GM18502 (cell line): Measurements from ENCODE around the gene SH2D5.
"Not testable (repeated sequence)": the region's sequence is repeated elsewhere in the genome, so short reads cannot be mapped to it uniquely, and the experiment has no call there.

Experiments used
- ATAC-seq: cut with Tn5 transposase; IDR thresholded peaks from one replicate; pipeline ENCODE4 v1.9.1; 2021; ENCODE audit warnings: mild to moderate bottlenecking; ENCODE audit not compliant: unreplicated experiment, poor library complexity

SH2D5 gene

DNA sequence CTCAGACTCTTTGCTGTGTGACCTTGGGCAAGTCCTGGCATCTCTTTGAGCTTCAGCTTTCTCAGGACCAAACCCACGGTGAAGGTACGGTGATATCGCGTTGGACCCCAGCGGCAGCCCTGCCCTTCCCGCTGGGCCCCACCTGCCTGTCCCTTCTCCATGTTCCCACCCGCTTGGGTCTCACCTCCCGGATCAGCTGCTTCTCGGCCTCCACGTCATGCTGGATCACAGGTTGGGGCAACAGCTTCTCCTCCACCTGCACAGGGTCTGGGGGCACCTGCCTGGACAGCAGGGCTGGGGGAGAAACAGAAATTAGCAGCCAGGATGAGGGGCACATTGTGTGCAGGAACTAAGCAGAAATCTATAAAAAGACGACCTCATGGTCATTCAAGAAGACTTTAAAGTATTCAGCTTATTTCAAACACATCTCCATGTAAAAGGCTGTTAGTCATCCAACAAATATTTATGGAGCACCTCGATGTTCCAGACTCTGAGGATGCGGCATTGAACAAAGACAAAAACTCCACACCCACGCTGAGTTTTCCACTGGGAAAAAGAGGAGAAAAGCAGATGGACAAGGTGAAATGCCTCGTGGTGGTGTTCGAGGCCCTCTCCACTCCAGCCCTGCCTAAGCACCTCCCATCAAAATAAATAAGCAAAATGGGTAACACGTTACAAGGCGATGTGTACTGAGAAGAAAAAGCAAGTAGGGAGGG lies 34.1 kb downstream of the SH2D5 start:
- ATAC-seq: no peak

DNA sequence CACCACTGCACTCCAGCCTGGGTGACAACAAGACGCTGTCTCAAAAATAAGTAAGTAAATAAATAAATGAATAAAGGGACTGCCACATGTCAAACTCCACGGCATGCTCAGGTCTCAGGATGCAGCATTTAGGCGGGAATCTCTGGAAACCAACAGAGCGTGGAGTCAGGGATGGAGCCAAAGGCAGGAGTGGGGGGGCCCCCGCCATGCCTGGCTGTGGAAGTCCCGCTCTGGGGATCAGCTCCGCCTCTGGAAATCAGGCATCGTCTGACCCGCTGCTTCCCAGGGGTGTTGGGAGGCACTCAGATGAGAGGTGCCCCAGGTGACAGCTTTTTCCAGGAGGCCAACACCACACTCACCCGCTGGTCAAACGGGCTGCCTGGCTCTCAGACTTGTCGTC lies 34.9 kb downstream of the SH2D5 start:
- ATAC-seq: no peak

DNA sequence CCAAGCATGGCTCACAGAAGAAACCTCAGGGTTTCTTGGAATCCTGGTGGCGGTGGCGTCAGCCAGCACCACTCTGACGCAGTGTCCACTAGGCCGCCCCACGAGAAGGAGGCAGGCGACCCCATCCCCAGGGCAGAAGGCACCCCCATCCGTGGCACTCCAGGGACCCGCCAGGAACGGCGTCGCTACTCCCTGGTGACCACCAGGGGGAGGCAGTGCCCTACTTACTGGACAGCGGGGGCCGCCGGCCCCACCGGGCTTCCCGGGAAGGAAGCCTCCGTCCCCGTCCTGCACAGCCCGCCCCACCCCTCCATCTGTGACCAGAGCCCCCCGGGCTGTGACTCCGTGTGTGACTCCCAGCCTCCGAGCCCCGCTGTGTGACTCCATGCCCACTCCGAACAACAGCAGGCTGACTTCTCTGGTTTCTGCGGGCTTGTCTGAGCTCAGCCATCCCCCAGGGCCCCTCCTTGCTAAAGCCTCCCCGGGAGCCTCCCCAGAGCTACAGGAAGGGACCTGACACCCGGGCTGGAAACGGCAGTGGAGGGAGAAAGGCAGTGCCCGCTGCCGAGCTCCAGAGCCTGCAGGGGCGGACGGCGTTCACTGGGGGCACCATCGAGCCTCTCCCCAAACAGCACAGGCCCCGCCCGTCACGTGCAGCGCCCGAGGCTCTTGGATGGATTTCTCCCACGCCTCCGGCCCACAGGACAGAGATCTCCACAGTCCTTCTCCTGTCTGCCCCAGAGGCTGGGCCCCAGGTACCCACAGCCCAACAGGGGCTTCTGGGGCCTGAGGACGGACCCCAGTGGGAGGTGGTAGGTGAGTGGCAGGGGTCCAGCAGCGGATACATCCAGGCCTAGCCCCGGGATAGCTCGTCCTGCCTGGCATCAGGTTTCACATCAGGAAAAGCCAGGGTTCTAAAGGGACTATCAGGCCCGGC lies 35.8 kb downstream of the SH2D5 start:
- peak; percentile 71 for ATAC-seq

DNA sequence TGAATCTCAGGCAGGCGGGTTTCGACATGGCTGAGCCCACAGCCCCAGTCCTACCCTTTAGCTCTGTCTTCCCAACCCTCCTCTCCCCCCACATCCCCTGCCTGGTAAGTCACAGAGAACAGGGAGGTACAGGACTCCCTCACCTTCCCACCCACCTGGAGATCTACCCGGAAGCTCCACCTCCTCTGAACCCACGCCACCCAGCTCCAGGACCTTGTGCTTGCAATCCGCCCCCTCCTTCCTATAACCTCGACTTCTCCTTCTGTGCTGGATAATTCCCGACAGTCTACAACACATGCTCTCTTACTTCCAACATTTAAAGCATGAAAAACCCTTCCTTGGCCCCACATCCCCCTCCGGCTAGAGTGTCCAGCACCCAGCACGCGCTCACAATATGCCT lies 37.0 kb downstream of the SH2D5 start:
- no peak for ATAC-seq

DNA sequence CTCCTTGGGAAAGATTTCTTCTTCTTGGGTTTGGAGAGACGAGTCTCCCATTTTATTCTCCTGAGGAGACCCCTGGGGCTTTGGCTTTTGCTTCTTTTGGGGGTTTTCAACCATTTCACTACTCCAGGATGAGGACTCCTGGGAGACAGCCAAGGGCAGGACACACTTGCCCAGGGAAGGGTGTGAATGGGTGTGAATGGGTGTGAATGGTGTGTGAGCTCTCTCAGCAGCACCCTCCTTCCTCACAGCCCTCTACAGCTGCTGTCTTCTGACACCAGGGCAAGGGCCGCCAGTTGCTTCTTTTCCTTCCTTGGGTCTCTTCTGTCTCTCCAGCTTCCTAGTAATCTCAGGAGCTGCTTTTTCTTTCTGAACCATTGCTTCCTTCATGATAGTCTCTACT lies 38.9 kb downstream of the SH2D5 start:
- ATAC-seq: no peak

DNA sequence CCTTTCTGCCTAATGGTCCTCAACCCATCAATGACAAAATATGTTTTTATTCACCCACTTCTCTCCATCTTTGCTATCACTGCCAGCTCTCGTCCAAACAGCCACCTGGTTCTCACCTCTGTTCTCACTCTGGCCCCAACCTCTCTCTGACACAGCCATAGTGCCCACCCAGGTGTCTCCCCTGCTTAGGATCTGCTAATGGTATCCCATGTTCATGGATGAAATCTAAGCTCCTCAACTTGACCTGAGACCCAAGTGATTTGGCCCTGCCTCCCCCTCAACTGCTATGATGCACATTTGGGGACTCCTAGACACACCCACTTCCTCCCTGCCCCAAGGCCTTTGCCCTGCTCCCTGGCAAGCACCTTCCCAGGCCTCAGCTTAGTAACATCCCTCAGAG lies 40.6 kb downstream of the SH2D5 start:
- no peak for ATAC-seq

DNA sequence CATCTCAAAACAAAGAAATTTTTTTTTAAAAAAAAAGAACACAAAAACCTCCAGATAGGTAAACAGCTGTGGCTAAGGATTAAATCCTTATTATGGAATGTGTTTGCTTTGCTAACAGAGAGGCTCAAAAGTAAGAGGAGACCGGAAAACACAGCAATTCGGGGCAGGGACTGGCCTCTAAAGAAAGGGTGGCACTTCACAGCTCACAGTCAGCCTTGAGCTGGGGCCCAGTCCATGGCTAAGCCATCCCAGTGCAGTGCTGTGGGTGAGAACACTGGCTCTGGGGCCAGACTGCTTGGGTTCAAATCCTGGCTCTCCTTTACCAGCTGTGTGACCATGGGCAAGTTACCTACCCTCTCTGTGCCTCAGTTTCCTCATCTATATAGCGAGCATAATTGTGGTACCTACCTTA lies 42.9 kb downstream of the SH2D5 start:
- ATAC-seq: no peak

DNA sequence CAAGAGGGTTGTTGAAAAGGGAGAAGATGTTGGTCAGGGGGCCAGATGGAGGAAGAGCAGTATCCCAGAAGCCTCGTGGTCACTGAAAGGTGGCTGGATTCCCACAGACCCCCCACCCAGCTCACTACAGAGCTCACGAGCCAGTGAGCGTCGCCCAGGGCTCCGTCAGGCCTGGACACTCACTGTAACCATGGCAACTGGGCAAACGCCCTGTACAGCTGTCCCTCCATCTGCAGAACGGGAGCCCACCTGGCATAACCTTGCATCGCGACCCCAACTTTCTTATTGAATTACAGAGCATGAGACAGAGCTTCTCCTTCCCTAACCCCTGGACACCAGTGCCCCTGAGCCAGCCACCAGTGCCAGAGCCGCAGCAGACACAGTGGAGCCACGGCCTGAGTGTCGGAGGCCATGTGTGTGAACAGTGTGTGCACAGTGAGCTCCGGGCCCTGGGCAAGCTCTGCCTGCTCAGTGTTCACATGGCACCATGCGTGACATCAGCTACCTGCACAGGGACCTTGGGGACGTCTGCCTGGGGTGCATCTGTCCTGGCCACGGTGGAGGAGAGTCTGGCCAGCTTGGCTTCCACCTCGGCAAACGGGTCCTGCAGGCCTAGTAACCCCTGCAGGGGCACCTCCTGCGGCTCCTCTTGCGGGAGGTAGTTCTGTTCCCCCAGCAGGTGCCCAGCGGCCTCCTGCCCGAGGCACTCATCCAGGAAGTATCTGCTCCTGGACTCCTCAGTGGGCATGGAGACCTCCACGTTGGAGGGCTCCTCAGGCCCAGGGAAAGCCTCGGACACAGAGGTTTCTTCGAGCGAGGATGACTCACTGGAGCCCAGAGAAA lies 45.4 kb downstream of the SH2D5 start:
- no peak for ATAC-seq

DNA sequence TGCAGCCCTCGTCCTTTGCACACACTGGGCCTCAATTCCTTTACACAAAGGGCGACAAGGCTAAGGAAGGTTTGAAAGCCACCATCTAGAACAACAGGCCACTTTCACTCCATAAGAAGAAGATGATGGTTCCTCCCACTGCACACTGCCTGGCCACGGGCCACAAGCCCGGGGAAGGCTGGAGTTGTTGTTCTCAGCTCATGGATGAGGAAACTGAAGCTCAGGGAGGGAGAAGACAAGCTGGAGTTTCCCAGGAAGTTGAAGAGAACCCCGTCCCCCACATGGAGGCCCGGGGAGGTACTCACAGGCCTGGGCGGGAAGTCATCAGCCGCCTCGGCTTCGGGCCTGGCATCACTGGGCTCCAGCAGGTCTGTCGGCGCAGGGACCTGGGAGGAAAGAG lies 46.8 kb downstream of the SH2D5 start:
- ATAC-seq: no peak

DNA sequence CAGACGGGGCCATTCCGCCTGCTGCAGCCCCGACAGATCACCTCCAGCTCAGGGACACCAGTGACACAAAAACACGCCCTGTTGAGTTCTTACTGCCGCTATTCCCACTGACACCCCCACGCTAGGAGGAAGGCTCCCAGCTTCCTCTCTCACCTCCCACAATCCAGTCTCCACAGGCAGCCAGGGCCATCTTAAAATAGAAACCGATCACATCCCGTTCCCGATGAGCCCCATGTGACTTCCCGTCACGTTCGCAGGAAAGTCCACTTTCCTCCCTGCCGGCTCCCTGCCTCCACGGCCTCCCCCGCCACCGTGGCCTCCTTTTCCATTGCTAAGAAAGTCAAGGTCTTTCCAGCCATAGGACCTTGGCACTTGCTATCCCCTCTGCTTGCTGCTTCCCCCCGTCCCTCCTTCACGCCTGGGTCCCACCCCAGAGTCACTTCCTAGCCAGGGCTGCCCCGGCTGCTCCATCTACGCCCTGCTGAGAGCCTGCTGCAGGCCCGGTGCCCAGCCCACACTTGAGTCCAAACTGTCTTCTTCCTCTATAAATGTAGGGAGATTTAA lies 47.3 kb downstream of the SH2D5 start:
- ATAC-seq: no peak

DNA sequence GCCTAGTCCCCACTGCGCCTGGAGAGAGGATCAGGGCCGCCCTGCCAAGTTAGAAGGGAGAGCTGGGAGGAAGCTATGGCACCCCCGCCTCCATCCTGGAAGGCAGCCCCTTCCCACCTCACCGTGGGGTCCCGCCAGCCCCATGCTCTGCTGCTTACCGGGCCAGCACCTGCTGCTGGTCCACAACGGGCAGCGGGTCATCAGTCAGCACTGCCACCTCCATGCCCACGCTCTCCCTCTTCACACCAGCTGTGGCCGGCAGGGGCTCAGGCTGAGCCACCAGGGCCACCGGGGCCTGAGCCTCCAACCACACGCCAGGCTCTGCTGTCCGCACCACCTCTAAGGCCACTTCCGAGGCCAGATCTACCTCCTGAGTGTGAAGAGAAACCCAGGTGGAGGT lies 47.9 kb downstream of the SH2D5 start:
- no peak for ATAC-seq

DNA sequence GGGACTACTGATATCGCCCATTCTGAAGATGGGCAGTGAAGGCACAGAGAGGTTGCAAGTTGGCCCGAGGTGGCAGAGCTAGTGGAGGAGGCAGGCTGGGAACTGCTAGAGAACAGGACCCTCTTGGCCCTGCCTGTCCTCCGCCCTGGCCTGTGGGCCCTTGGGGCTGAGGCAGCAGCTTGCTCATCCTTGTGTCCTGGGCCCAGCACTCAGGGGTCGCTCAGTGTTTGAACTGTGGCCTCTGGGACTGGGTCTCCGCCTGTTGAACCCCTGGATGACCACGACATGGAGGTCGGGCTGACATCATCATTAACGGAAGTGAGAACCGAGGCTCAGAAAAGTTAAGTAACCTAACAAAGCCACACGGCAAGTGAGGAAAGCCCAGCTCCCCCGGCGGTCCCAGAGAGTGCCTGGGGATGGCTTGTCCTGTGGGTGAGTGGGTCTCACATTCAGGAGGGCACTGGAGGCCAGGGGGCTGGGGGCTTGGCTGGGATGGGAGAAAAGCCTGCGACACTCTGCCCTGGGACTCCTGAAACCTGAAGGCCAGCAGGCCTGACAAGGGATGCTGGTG lies 48.4 kb downstream of the SH2D5 start:
- no peak for ATAC-seq

DNA sequence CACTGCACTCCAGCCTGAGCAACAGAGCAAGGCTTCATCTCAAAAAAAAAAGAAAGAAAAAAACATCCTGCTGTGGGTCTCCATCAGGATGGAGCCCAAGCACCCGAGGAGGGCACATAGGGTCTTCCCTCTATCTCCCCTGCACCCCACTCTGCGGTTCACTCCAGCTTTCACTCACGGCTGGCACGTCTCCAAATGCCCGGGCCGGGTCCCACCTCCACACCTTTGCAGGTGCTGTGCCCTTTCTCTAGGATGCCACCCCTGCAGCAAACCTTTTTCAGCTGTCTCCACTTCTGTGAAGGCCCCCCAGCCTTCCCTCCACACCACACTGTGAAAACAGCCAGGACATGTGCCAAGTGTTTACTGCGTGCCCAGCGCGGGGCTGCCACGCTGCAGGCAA lies 48.9 kb downstream of the SH2D5 start:
- ATAC-seq: no peak

DNA sequence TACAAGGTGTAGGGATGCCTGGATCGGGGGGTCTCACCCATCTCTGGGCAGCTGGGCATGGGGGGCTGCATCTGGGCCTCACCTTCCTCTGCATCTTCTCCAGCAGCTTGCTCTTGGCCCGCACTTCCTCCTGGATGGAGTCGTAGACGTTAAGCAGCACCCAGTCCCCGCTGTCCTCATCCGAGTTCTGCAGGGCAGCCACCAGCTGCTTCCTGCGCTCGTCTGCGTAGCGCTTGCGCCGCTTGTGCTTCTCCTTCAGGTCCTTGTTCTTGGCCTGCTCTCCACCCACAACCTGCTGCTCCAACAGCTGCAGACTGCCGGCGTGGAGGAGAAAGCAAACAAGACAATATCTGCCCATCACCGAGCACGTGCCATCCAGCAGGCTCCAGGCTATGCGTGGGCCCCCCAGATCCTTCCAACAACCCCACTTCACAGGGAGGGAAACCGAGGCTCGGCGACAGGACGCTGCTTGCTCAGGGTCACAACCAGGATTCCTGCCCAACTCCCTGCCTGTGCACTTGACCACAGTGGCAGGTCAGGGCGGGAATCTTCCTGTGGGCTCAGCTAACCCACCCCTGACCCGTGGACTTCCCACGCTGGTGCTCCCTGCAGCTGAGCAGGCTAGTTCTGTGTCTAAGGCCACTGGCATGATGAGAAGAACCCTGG lies 49.8 kb downstream of the SH2D5 start:
- no peak for ATAC-seq

DNA sequence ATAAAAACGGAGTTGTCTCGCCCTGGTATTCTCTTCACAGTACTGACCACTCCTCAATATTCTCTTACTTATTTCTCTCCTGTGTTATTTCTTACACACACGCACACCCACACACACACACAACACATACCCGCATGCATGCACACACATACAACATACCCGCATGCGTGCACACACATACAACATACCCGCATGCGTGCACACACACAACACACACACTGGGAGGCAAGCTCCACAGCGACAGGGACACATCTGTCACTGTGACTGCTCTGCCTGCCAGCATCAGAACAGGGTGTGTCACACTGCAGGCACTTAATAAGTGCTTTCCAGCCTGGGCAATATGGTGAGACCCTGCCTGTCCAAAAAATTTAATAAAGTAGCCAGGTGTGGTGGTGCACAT lies 50.5 kb downstream of the SH2D5 start:
- no peak for ATAC-seq

DNA sequence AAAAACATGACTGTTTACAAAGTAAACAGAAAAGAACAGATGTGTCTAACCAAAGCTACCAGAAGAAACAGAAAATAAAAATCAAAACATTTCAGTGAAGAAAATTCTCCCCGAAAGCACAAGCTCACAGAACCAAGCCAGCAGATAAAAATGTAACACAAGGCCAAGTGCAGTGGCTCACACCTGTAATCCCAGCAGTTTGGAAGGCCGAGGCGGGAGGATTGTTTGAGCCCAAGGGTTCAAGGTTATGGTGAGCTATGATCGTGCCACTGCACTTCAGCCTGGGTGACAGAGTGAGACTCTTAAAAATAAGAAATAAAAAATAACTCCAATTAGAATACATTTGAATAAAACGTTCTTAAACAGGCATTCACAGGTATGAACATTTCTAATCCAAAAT lies 52.2 kb downstream of the SH2D5 start:
- no peak for ATAC-seq

DNA sequence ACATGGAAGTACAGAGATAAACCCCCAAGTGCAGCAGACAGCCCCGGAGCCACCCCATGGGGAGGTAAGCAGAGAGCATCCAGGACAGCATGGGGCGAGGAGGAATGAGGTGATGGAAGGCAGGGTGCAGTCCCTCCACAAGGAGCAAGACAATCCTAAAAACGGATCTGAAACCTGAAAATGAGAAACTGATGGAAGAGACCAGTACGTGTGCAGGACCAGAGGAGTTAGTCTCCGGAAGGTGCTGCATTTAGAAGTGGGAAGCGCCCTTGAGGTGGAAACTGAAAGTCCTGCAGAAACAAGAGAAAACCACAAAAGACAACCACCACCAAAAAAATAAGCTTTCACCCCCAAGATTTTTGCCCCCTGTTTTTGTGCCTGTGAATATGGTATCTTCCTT lies 53.9 kb downstream of the SH2D5 start:
- ATAC-seq: no peak

DNA sequence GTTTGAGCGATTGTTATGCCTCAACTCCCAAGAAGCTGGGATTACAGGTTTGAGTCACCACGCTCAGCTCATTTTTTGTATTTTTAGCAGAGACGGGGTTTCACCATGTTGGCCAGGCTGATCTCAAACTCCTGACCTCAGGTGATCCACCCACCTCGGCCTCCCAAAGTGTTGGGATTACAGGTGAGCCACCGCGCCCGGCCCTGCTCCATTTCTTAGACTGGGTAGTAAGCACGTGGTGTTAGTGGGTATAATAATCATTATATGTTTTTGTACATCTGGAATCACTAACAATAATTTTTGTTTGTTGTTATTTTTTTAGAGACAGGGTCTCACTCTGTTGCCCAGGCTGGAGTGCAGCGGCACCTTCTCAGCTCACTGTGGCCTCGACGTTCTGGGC lies 58.9 kb downstream of the SH2D5 start:
- ATAC-seq: not testable (repeated sequence)

DNA sequence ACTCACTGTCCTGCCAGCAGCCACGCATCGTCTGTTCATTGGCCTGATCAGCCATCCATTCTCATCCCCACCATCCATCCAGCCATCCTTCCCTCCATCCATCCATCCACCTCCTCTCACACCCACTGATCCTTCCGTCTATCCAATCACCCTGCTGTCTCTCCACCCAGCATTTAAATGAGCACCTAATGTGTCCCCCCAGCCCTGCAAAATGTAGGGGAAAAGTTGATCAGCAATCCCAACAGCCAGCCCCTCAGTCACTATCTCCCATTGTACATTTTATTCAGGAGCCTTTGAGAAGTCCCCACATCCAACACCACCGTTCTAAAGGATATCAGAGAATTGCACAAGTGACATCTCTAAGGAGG lies 60.3 kb downstream of the SH2D5 start:
- no peak for ATAC-seq

DNA sequence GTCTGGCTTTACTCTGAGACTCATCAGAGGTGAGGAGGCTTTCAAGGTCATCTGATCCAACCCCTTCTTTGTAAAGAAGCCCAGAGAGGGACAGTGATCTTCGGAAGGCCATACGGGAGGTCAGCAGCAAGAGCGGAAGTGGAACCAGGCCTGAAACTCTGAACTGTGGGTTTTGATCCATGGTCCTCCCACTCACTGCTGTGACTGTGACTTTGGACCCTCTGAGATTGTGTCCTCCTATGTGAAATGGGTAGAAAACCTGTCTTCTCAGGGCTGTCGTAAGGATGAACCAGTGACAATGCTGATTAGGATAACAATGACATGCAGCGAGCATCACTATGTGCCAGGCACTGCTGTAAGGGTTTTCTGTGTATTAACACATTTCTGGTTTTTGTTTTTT lies 61.6 kb downstream of the SH2D5 start:
- ATAC-seq: no peak
